Fibroblast of lung (primary cell): ENCODE results near the gene SLC43A1.

Source experiments
- EZH2 ChIP-seq: IDR thresholded peaks from 2 replicates; pipeline ENCODE4 v1.5.1; 2012; ENCODE audit warnings: low read length, control low read depth, mild to moderate bottlenecking; ENCODE audit errors: missing control alignments
- TF ChIP-seq, protein P1 (sequence below), 2 donors: IDR thresholded peaks in 1 of 2; conservative IDR thresholded peaks in 1 of 2; 1 replicate in 1 of 2; 2 replicates in 1 of 2; pipeline ENCODE4 v1.5.1; 2011 to 2012; ENCODE audit warnings: low read length in 2 of 2, control low read depth in 1 of 2, inconsistent platforms in 1 of 2, low read depth in 1 of 2, mild to moderate bottlenecking in 1 of 2

DNA sequence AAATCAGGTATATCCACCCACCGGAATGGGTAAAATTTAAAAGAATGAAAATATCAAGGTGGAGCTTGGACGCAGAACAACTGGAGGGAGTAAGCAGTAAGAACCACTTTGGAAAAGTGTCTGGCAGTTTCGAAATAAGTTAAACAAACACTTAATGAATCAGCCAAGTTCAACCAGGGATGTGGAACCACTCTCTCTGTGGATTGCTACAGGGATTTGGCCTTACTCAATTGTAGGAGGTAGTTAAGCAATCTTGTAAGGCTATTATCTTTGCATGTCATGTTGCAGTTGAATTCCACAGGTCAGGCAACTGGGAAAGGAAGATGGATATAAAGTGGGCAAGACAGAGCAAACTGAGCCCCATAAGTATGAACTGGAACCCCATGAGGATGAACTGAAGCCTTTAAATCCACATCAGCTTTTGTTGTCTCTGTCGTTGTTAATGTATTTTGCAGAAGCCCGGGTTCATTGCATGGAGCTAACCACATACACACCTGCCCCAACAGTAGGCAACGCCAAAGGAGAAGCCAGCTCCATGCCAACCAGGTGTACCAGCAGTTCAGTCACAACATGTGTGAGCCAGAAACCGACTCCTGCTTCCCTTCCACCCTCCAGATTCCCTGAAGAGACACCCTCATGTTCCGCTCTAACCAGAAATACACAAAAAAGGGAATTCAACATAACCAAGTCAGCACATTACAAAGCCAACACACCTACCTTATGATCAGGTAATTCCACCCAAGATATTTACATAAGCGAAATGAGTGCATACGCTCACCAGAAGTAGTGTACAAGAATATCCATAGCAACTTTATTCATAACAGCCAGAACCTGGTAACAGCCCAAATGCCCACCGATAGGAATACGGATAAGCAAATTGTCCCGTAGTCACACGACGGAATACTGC, 80.6 kb downstream of the SLC43A1 start:
- TF ChIP-seq, protein P1, sequence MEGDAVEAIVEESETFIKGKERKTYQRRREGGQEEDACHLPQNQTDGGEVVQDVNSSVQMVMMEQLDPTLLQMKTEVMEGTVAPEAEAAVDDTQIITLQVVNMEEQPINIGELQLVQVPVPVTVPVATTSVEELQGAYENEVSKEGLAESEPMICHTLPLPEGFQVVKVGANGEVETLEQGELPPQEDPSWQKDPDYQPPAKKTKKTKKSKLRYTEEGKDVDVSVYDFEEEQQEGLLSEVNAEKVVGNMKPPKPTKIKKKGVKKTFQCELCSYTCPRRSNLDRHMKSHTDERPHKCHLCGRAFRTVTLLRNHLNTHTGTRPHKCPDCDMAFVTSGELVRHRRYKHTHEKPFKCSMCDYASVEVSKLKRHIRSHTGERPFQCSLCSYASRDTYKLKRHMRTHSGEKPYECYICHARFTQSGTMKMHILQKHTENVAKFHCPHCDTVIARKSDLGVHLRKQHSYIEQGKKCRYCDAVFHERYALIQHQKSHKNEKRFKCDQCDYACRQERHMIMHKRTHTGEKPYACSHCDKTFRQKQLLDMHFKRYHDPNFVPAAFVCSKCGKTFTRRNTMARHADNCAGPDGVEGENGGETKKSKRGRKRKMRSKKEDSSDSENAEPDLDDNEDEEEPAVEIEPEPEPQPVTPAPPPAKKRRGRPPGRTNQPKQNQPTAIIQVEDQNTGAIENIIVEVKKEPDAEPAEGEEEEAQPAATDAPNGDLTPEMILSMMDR (conservative IDR thresholded peaks at IDR 0.05 in 1 of 2, IDR thresholded peaks at IDR 0.05 in 1 of 2; ENCODE audit: low read depth in 1 of 2, low read length in 2 of 2) = no peak
- no peak for TF ChIP-seq EZH2
